Osteocyte (in vitro differentiated cells): Measurements from ENCODE around the gene ERG. TPM values are rescaled to one million over a fixed set of nuclear protein-coding genes. Genes with fewer than 3 reads are reported as not detected.

Experiments
- DNase-seq: peaks from one replicate; pipeline ENCODE4 v3.0.0; 2021; ENCODE audit warnings: mixed read lengths; ENCODE audit not compliant: unreplicated experiment; ENCODE audit errors: extremely low spot score
- H3K27ac Mint-ChIP-seq: one replicate; pipeline ENCODE4 v1.8.0; 2021; ENCODE audit warnings: mild to moderate bottlenecking, mixed read lengths; ENCODE audit not compliant: unreplicated experiment
- H3K27me3 Mint-ChIP-seq: one replicate; pipeline ENCODE4 v1.8.0; 2021; ENCODE audit warnings: mixed read lengths; ENCODE audit not compliant: unreplicated experiment
- H3K36me3 Mint-ChIP-seq: one replicate; pipeline ENCODE4 v1.8.0; 2021; ENCODE audit warnings: mixed read lengths; ENCODE audit not compliant: unreplicated experiment
- H3K4me1 Mint-ChIP-seq: one replicate; pipeline ENCODE4 v1.8.0; 2021; ENCODE audit warnings: mixed read lengths; ENCODE audit not compliant: unreplicated experiment
- H3K4me3 Mint-ChIP-seq: one replicate; pipeline ENCODE4 v1.8.0; 2021; ENCODE audit warnings: mild to moderate bottlenecking, moderate library complexity, mixed read lengths; ENCODE audit not compliant: unreplicated experiment
- H3K9me3 Mint-ChIP-seq: one replicate; pipeline ENCODE4 v1.8.0; 2021; ENCODE audit warnings: mixed read lengths; ENCODE audit not compliant: unreplicated experiment
- CTCF ChIP-seq: fragments of 200-600 bp; sonication (generic); IDR thresholded peaks from 2 replicates; pipeline ENCODE4 v1.5.0; 2021; ENCODE audit warnings: antibody characterized with exemption, mild to moderate bottlenecking, moderate library complexity
- total RNA-seq: library from RNA; stranded (reverse); gene quantifications from 2 replicates; pipeline ENCODE4 v1.2.1, GENCODE V29; 2021

Gene ERG
- total RNA-seq, 1 donor from 2014 or later = 11.0 TPM

GRCh38 chr21:38470755-38471154 lies 27.5 kb downstream of the ERG start:
- Mint-ChIP-seq H3K27ac (no peak overlapping the region), H3K4me1 (peaks cover 26% of the 10 kb centered on the region), H3K9me3 (no peaks in the 10 kb centered on the region), H3K36me3 (peaks cover 3% of the 10 kb centered on the region), H3K4me3 (no peak overlapping the region), H3K27me3 (no peaks in the 10 kb centered on the region)
- DNase-seq = no peak
- no peak for TF ChIP-seq CTCF

GRCh38 chr21:38469642-38470041 lies 28.6 kb downstream of the ERG start:
- no peak for TF ChIP-seq CTCF
- no peaks in the 10 kb centered on the region for H3K27me3 Mint-ChIP-seq
- no peak for DNase-seq

GRCh38 chr21:38468989-38469388 lies 29.3 kb downstream of the ERG start:
- DNase-seq = no peak
- H3K9me3 Mint-ChIP-seq = no peaks in the 10 kb centered on the region
- H3K36me3 Mint-ChIP-seq = peaks cover 3% of the 10 kb centered on the region
- H3K27ac Mint-ChIP-seq = no peak overlapping the region
- no peak overlapping the region for H3K4me3 Mint-ChIP-seq
- no peak for TF ChIP-seq CTCF
- H3K4me1 Mint-ChIP-seq = peaks cover 25% of the 10 kb centered on the region
- no peaks in the 10 kb centered on the region for H3K27me3 Mint-ChIP-seq

More at GRCh38 chr21:38469642-38470041, 28.6 kb downstream of the ERG start:
- Mint-ChIP-seq H3K4me3 (no peak overlapping the region), H3K36me3 (peaks cover 3% of the 10 kb centered on the region), H3K27ac (no peak overlapping the region), H3K4me1 (peaks cover 26% of the 10 kb centered on the region), H3K9me3 (no peaks in the 10 kb centered on the region)

GRCh38 chr21:38467911-38468310 lies 30.4 kb downstream of the ERG start:
- Mint-ChIP-seq H3K9me3 (no peaks in the 10 kb centered on the region), H3K27ac (no peak overlapping the region), H3K4me1 (peaks cover 25% of the 10 kb centered on the region), H3K27me3 (no peaks in the 10 kb centered on the region), H3K36me3 (peaks cover 3% of the 10 kb centered on the region), H3K4me3 (no peak overlapping the region)
- no peak for DNase-seq
- no peak for TF ChIP-seq CTCF

GRCh38 chr21:38467374-38467773 lies 30.9 kb downstream of the ERG start:
- TF ChIP-seq CTCF = no peak
- Mint-ChIP-seq H3K27me3 (no peaks in the 10 kb centered on the region), H3K9me3 (no peaks in the 10 kb centered on the region), H3K4me3 (no peak overlapping the region), H3K27ac (no peak overlapping the region), H3K4me1 (peaks cover 24% of the 10 kb centered on the region), H3K36me3 (peaks cover 3% of the 10 kb centered on the region)
- DNase-seq = no peak
